Ramos (cell line): ENCODE measurements around the gene GABRB3.

ENCODE experiments used
- in situ Hi-C: fragments of 300-500 bp; cut with MboI; formaldehyde crosslinking; loops from one replicate; pipeline ENCODE4 v1.14.3; 2022; ENCODE audit warnings: low sequenced_read_pairs; ENCODE audit not compliant: unreplicated experiment

Gene GABRB3

GRCh38 chr15:26686547-26687187, 86.2 kb downstream of the GABRB3 start:
- in situ Hi-C loops = no loop called here

GRCh38 chr15:26682598-26683164, 90.2 kb downstream of the GABRB3 start:
- in situ Hi-C loops = no loop called here

GRCh38 chr15:26679927-26680326, 92.9 kb downstream of the GABRB3 start:
- in situ Hi-C loops = no loop called here

- in situ Hi-C loops = no loop called here
Observed at GRCh38 chr15:26676115-26676514, 96.8 kb downstream of the GABRB3 start.

- in situ Hi-C loops = no loop called here
Observed at GRCh38 chr15:26674467-26674866, 98.4 kb downstream of the GABRB3 start.

- in situ Hi-C loops = no loop called here
Observed at GRCh38 chr15:26673445-26673844, 99.4 kb downstream of the GABRB3 start.

GRCh38 chr15:26670116-26670515, 102.8 kb downstream of the GABRB3 start:
- in situ Hi-C loops = no loop called here

GRCh38 chr15:26667222-26667988, 105.5 kb downstream of the GABRB3 start:
- in situ Hi-C loops = no loop called here

GRCh38 chr15:26665957-26666791, 106.7 kb downstream of the GABRB3 start:
- in situ Hi-C loops = no loop called here

- in situ Hi-C loops = no loop called here
Observed at GRCh38 chr15:26662283-26662682, 110.6 kb downstream of the GABRB3 start.

GRCh38 chr15:26661748-26662147, 111.1 kb downstream of the GABRB3 start:
- in situ Hi-C loops = no loop called here

- in situ Hi-C loops = no loop called here
Observed at GRCh38 chr15:26661107-26661506, 111.8 kb downstream of the GABRB3 start.

GRCh38 chr15:26660241-26660640, 112.6 kb downstream of the GABRB3 start:
- in situ Hi-C loops = no loop called here

- in situ Hi-C loops = no loop called here
Observed at GRCh38 chr15:26658290-26658689, 114.6 kb downstream of the GABRB3 start.

GRCh38 chr15:26656080-26656479, 116.8 kb downstream of the GABRB3 start:
- in situ Hi-C loops = no loop called here

GRCh38 chr15:26651909-26652308, 121.0 kb downstream of the GABRB3 start:
- in situ Hi-C loops = no loop called here

GRCh38 chr15:26648676-26649075, 124.2 kb downstream of the GABRB3 start:
- in situ Hi-C loops = no loop called here

- in situ Hi-C loops = no loop called here
Observed at GRCh38 chr15:26644948-26645347, 127.9 kb downstream of the GABRB3 start.

- in situ Hi-C loops = no loop called here
Observed at GRCh38 chr15:26641144-26641543, 131.7 kb downstream of the GABRB3 start.

- in situ Hi-C loops = no loop called here
Observed at GRCh38 chr15:26640601-26641000, 132.3 kb downstream of the GABRB3 start.

- in situ Hi-C loops = no loop called here
Observed at GRCh38 chr15:26639966-26640365, 132.9 kb downstream of the GABRB3 start.
